Measurements from ENCODE around the gene SDE2.
"Not testable (repeated sequence)": the region's sequence is repeated elsewhere in the genome, so short reads cannot be mapped to it uniquely, and the experiment has no call there.

SDE2 gene

GRCh38 chr1:225975146-225975545 lies 24.0 kb downstream of the SDE2 start:
- DNase-seq (ENCODE audit: low read depth in 2 of 2), result not testable (repeated sequence)

GRCh38 chr1:225974454-225974853 lies 24.7 kb downstream of the SDE2 start:
- no peak for DNase-seq (ENCODE audit: low read depth in 2 of 2)

- DNase-seq (ENCODE audit: low read depth in 2 of 2), result no peak
These were observed 26.0 kb downstream of the SDE2 start for GRCh38 chr1:225973158-225973557.

- no peak for DNase-seq (ENCODE audit: low read depth in 2 of 2)
These were observed 26.6 kb downstream of the SDE2 start for GRCh38 chr1:225972344-225973152.

- not testable (repeated sequence) for DNase-seq (ENCODE audit: low read depth in 2 of 2)
These were observed 28.5 kb downstream of the SDE2 start for GRCh38 chr1:225970592-225971157.

GRCh38 chr1:225969751-225970150 lies 29.4 kb downstream of the SDE2 start:
- DNase-seq (ENCODE audit: low read depth in 2 of 2), result not testable (repeated sequence)

- no peak for DNase-seq (ENCODE audit: low read depth in 2 of 2)
These were observed 33.9 kb downstream of the SDE2 start for GRCh38 chr1:225965231-225965630.

GRCh38 chr1:225963735-225964530 lies 35.2 kb downstream of the SDE2 start:
- no peak for DNase-seq (ENCODE audit: low read depth in 2 of 2)

- DNase-seq (ENCODE audit: low read depth in 2 of 2), result no peak
These were observed 36.6 kb downstream of the SDE2 start for GRCh38 chr1:225962440-225962975.

- DNase-seq (ENCODE audit: low read depth in 2 of 2), result no peak
These were observed 37.3 kb downstream of the SDE2 start for GRCh38 chr1:225961659-225962439.

- no peak for DNase-seq (ENCODE audit: low read depth in 2 of 2)
These were observed 41.1 kb downstream of the SDE2 start for GRCh38 chr1:225958041-225958440.

GRCh38 chr1:225954753-225955152 lies 44.4 kb downstream of the SDE2 start:
- no peak for DNase-seq (ENCODE audit: low read depth in 2 of 2)

- no peak for DNase-seq (ENCODE audit: low read depth in 2 of 2)
These were observed 45.8 kb downstream of the SDE2 start for GRCh38 chr1:225953315-225953714.

GRCh38 chr1:225950905-225951497 lies 48.1 kb downstream of the SDE2 start:
- DNase-seq (ENCODE audit: low read depth in 2 of 2), result no peak

GRCh38 chr1:225949041-225949440 lies 50.1 kb downstream of the SDE2 start:
- no peak for DNase-seq (ENCODE audit: low read depth in 2 of 2)

GRCh38 chr1:225946803-225947202 lies 52.3 kb downstream of the SDE2 start:
- no peak for DNase-seq (ENCODE audit: low read depth in 2 of 2)

GRCh38 chr1:225946082-225946620 lies 53.0 kb downstream of the SDE2 start:
- DNase-seq (ENCODE audit: low read depth in 2 of 2), result no peak

- no peak for DNase-seq (ENCODE audit: low read depth in 2 of 2)
These were observed 53.6 kb downstream of the SDE2 start for GRCh38 chr1:225945564-225945963.

- no peak for DNase-seq (ENCODE audit: low read depth in 2 of 2)
These were observed 54.2 kb downstream of the SDE2 start for GRCh38 chr1:225944951-225945350.

GRCh38 chr1:225944387-225944786 lies 54.8 kb downstream of the SDE2 start:
- no peak for DNase-seq (ENCODE audit: low read depth in 2 of 2)

- no peak for DNase-seq (ENCODE audit: low read depth in 2 of 2)
These were observed 55.6 kb downstream of the SDE2 start for GRCh38 chr1:225943582-225943981.
